ENCODE data around the gene ARHGDIB. TPM values are rescaled to one million over a fixed set of nuclear protein-coding genes. Genes with fewer than 3 reads are reported as not detected.

Gene ARHGDIB
- total and polyA plus RNA-seq, 2 donors from 2014 or later, result 127 to 151 TPM

DNA sequence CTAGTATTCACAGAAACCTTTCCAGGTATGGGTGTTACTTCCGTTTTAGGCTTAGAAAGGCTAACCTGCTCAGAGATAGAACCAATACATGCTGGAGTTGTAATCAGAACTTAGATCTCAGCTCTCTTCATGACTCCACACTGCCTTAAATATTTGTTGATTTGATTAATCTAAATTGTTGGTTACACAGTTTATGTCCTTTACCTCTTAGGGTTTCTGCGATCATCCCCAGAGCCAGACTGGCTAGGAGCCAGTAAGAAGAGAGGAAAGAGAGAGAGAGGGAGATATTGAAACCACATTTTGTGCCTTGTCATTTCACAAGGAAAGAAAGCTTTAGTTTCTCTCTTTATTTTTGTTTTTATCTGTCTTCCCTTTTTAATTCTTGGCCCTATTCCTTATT is 58.9 kb downstream of the ARHGDIB start:
- FAIRE-seq, result no peak
- Histone ChIP-seq H3K9ac (ENCODE audit: low read length in 3 of 3) (no peak overlapping the region), H3K27ac (ENCODE audit: low read depth in 2 of 2, low read length in 2 of 2) (no peak overlapping the region), H3K9me3 (ENCODE audit: control insufficient read depth in 2 of 3, insufficient read depth in 1 of 3, low read length in 3 of 3) (no peaks in the 10 kb centered on the region), H3K36me3 (ENCODE audit: control insufficient read depth in 2 of 3, insufficient read depth in 3 of 3, low read length in 3 of 3) (no peaks in the 10 kb centered on the region), H3K4me1 (ENCODE audit: control insufficient read depth in 2 of 3, insufficient read depth in 2 of 3, low read depth in 1 of 3, low read length in 3 of 3) (peaks cover 0 to 7% (median 0%) of the 10 kb centered on the region in 3 donors), H3K4me3 (ENCODE audit: low read length in 3 of 3) (no peak overlapping the region), H3K27me3 (ENCODE audit: control insufficient read depth, insufficient read depth, low read length) (no peaks in the 10 kb centered on the region)
- TF ChIP-seq, protein P1, sequence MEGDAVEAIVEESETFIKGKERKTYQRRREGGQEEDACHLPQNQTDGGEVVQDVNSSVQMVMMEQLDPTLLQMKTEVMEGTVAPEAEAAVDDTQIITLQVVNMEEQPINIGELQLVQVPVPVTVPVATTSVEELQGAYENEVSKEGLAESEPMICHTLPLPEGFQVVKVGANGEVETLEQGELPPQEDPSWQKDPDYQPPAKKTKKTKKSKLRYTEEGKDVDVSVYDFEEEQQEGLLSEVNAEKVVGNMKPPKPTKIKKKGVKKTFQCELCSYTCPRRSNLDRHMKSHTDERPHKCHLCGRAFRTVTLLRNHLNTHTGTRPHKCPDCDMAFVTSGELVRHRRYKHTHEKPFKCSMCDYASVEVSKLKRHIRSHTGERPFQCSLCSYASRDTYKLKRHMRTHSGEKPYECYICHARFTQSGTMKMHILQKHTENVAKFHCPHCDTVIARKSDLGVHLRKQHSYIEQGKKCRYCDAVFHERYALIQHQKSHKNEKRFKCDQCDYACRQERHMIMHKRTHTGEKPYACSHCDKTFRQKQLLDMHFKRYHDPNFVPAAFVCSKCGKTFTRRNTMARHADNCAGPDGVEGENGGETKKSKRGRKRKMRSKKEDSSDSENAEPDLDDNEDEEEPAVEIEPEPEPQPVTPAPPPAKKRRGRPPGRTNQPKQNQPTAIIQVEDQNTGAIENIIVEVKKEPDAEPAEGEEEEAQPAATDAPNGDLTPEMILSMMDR (IDR thresholded peaks at IDR 0.05; ENCODE audit: borderline replicate concordance, extremely low read depth, insufficient read depth), result no peak
- no peak for DNase-seq
- intact Hi-C loops (cut with DNase I), result no loop called here

DNA sequence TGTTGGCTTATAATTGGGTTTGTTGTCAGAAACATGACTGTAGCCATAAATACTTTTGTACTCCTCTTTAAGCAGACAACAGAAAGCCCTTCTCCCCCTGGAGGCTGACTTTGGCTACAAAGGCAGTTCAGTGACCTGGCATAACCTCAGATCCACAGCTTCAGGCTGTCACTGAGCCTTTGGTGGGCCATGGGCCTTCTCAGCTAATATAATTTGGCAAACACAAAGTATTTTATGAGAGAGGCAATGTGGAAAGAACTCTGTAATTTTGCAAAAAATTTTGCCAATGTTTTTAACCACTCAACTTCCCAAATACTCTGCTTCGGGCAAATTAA is 60.2 kb downstream of the ARHGDIB start:
- H3K27ac ChIP-seq (ENCODE audit: low read depth in 2 of 2, low read length in 2 of 2), result no peak overlapping the region
- intact Hi-C loops (cut with DNase I), result no loop called here

DNA sequence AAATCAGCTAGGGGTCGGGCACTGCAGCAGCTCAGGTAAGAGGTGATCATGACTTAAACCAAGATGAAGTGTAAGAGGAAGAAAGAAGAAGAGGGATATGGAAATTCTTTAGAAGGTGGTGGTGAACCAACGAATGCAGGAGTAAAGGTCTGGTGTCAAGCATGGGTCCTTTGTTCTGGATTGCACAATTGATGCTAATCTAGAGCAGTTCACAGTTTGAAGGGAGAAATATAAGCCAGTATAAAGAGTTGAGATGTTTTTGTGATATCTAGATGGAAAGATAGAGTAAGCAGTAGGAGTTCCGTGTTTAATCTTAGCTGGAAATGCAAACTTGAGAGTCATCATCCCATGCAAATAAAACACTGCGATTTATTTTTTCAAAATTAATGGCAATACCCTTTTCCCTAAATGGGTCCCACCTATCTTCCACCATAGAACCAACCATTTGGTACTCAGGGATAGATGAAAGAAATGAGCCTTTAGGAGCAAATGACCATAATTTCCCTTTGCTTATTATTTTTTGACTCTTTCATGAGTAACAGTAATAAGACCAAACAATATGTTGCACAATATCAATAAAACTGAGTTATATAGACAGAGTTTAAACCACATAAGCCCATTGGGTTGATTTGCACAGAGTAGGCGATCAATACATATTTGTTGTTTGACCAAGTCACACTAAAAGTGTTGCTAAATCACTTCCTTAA is 60.7 kb downstream of the ARHGDIB start:
- H3K9me3 ChIP-seq (ENCODE audit: control insufficient read depth in 2 of 3, insufficient read depth in 1 of 3, low read length in 3 of 3), result no peaks in the 10 kb centered on the region
- H3K27me3 ChIP-seq (ENCODE audit: control insufficient read depth, insufficient read depth, low read length), result no peaks in the 10 kb centered on the region
- H3K4me3 ChIP-seq (ENCODE audit: low read length in 3 of 3), result no peak overlapping the region
- FAIRE-seq, result no peak
- H3K36me3 ChIP-seq (ENCODE audit: control insufficient read depth in 2 of 3, insufficient read depth in 3 of 3, low read length in 3 of 3), result no peaks in the 10 kb centered on the region
- no peak for DNase-seq
- H3K4me1 ChIP-seq (ENCODE audit: control insufficient read depth in 2 of 3, insufficient read depth in 2 of 3, low read depth in 1 of 3, low read length in 3 of 3), result peaks cover 0 to 7% (median 0%) of the 10 kb centered on the region in 3 donors
- intact Hi-C loops (cut with DNase I), result no loop called here
- H3K9ac ChIP-seq (ENCODE audit: low read length in 3 of 3), result no peak overlapping the region
- no peak overlapping the region for H3K27ac ChIP-seq (ENCODE audit: low read depth in 2 of 2, low read length in 2 of 2)
- TF ChIP-seq, protein P1 (IDR thresholded peaks at IDR 0.05; ENCODE audit: borderline replicate concordance, extremely low read depth, insufficient read depth), result no peak

More for the DNA sequence above, 60.2 kb downstream of the ARHGDIB start:
- Histone ChIP-seq H3K4me3 (ENCODE audit: low read length in 3 of 3) (no peak overlapping the region), H3K36me3 (ENCODE audit: control insufficient read depth in 2 of 3, insufficient read depth in 3 of 3, low read length in 3 of 3) (no peaks in the 10 kb centered on the region), H3K9me3 (ENCODE audit: control insufficient read depth in 2 of 3, insufficient read depth in 1 of 3, low read length in 3 of 3) (no peaks in the 10 kb centered on the region), H3K4me1 (ENCODE audit: control insufficient read depth in 2 of 3, insufficient read depth in 2 of 3, low read depth in 1 of 3, low read length in 3 of 3) (peaks cover 0 to 7% (median 0%) of the 10 kb centered on the region in 3 donors), H3K9ac (ENCODE audit: low read length in 3 of 3) (no peak overlapping the region), H3K27me3 (ENCODE audit: control insufficient read depth, insufficient read depth, low read length) (no peaks in the 10 kb centered on the region)
- FAIRE-seq (no peak), DNase-seq (peak in 1 of 5 donors; percentile 57)
- TF ChIP-seq, protein P1 (IDR thresholded peaks at IDR 0.05; ENCODE audit: borderline replicate concordance, extremely low read depth, insufficient read depth), result no peak

All from kidney (tissue), 14 donors.